Stimulated activated CD4-positive, alpha-beta T cell treated with anti-CD3 and anti-CD28 coated beads, Interleukin-1b, Interleukin-23, amount 100 ng/mL, for 24 hours (primary cell): ENCODE measurements around the gene DUSP10.

Experiments
- DNase-seq, 4 experiments: peaks; one replicate each; pipeline ENCODE4 v3.0.0-alpha.2; 2020; ENCODE audit warnings: low read depth in 4 of 4, low spot score in 1 of 4

Gene DUSP10

GRCh38 chr1:221765527-221765926 is 23.6 kb upstream of the DUSP10 start:
- DNase-seq = no peak

GRCh38 chr1:221762121-221762520 is 20.2 kb upstream of the DUSP10 start:
- DNase-seq = no peak

GRCh38 chr1:221761354-221762002 is 19.6 kb upstream of the DUSP10 start:
- DNase-seq = no peak

- no peak for DNase-seq
Observed at GRCh38 chr1:221760911-221761310, 19.0 kb upstream of the DUSP10 start.

- no peak for DNase-seq
Observed at GRCh38 chr1:221759436-221759835, 17.5 kb upstream of the DUSP10 start.

- DNase-seq = no peak
Observed at GRCh38 chr1:221758455-221758854, 16.6 kb upstream of the DUSP10 start.

GRCh38 chr1:221756830-221757551 is 15.1 kb upstream of the DUSP10 start:
- DNase-seq = no peak

GRCh38 chr1:221753828-221754188 is 11.9 kb upstream of the DUSP10 start:
- no peak for DNase-seq

- no peak for DNase-seq
Observed at GRCh38 chr1:221751226-221751887, 9.5 kb upstream of the DUSP10 start.

- no peak for DNase-seq
Observed at GRCh38 chr1:221748981-221749380, 7.1 kb upstream of the DUSP10 start.

- no peak for DNase-seq
Observed at GRCh38 chr1:221747839-221748238, 6.0 kb upstream of the DUSP10 start.

- no peak for DNase-seq
Observed at GRCh38 chr1:221743416-221744208, 1.7 kb upstream of the DUSP10 start.

- peak; percentile 43 to 77 (median 58) for DNase-seq
Observed at GRCh38 chr1:221742555-221743415, 896 bp upstream of the DUSP10 start.

GRCh38 chr1:221740993-221741702 is 741 bp downstream of the DUSP10 start:
- no peak for DNase-seq

GRCh38 chr1:221740369-221740992 is 1.4 kb downstream of the DUSP10 start:
- no peak for DNase-seq

GRCh38 chr1:221739677-221740025 is 2.2 kb downstream of the DUSP10 start:
- DNase-seq = no peak

GRCh38 chr1:221739018-221739676 is 2.7 kb downstream of the DUSP10 start:
- no peak for DNase-seq

- no peak for DNase-seq
Observed at GRCh38 chr1:221736714-221737113, 5.2 kb downstream of the DUSP10 start.

GRCh38 chr1:221735999-221736398 is 5.9 kb downstream of the DUSP10 start:
- DNase-seq = no peak
